LoVo (cell line): Measurements from ENCODE around the gene BAZ2A.
"Not testable (repeated sequence)": the region's sequence is repeated elsewhere in the genome, so short reads cannot be mapped to it uniquely, and the experiment has no call there.

Source experiments
- DNase-seq: peaks from one replicate; pipeline ENCODE4 v3.0.0-alpha.2; 2016; ENCODE audit warnings: low spot score

The BAZ2A gene

GRCh38 chr12:56593909-56594621 lies 36.1 kb downstream of the BAZ2A start:
- peak; percentile 68 for DNase-seq

GRCh38 chr12:56591961-56592360 lies 38.2 kb downstream of the BAZ2A start:
- no peak for DNase-seq

GRCh38 chr12:56591126-56591525 lies 39.0 kb downstream of the BAZ2A start:
- DNase-seq, result no peak

GRCh38 chr12:56590237-56590830 lies 39.8 kb downstream of the BAZ2A start:
- no peak for DNase-seq

GRCh38 chr12:56589783-56590182 lies 40.3 kb downstream of the BAZ2A start:
- DNase-seq, result no peak

GRCh38 chr12:56585098-56585497 lies 45.0 kb downstream of the BAZ2A start:
- no peak for DNase-seq

GRCh38 chr12:56581418-56582145 lies 48.5 kb downstream of the BAZ2A start:
- DNase-seq, result no peak

GRCh38 chr12:56578983-56579546 lies 51.1 kb downstream of the BAZ2A start:
- no peak for DNase-seq

- not testable (repeated sequence) for DNase-seq
Measured at GRCh38 chr12:56577248-56577647, 52.9 kb downstream of the BAZ2A start.

- DNase-seq, result no peak
Measured at GRCh38 chr12:56574210-56574609, 55.9 kb downstream of the BAZ2A start.

- no peak for DNase-seq
Measured at GRCh38 chr12:56572288-56572687, 57.8 kb downstream of the BAZ2A start.

GRCh38 chr12:56571121-56571520 lies 59.0 kb downstream of the BAZ2A start:
- DNase-seq, result no peak

GRCh38 chr12:56568146-56568545 lies 62.0 kb downstream of the BAZ2A start:
- DNase-seq, result no peak

- no peak for DNase-seq
Measured at GRCh38 chr12:56565510-56566101, 64.5 kb downstream of the BAZ2A start.

- no peak for DNase-seq
Measured at GRCh38 chr12:56551070-56551469, 79.1 kb downstream of the BAZ2A start.

GRCh38 chr12:56546680-56547079 lies 83.4 kb downstream of the BAZ2A start:
- no peak for DNase-seq
